GM21390 (cell line): ENCODE results near the gene LAMC2.
A peak's percentile ranks its signal among the peaks of the same experiment; 100 is the strongest.

Experiments used
- ATAC-seq: cut with Tn5 transposase; IDR thresholded peaks from one replicate; pipeline ENCODE4 v1.9.1; 2021; ENCODE audit not compliant: unreplicated experiment

Gene LAMC2

GRCh38 chr1:183210681-183211080, 24.6 kb downstream of the LAMC2 start:
- ATAC-seq, result no peak

GRCh38 chr1:183212870-183213269, 26.8 kb downstream of the LAMC2 start:
- ATAC-seq, result no peak

- ATAC-seq, result no peak
Observed at GRCh38 chr1:183214021-183214970, 28.2 kb downstream of the LAMC2 start.

- no peak for ATAC-seq
Observed at GRCh38 chr1:183215076-183215720, 29.1 kb downstream of the LAMC2 start.

- no peak for ATAC-seq
Observed at GRCh38 chr1:183215936-183216335, 29.9 kb downstream of the LAMC2 start.

GRCh38 chr1:183218027-183218618, 32.1 kb downstream of the LAMC2 start:
- ATAC-seq, result no peak

GRCh38 chr1:183218971-183219615, 33.0 kb downstream of the LAMC2 start:
- ATAC-seq, result no peak

- no peak for ATAC-seq
Observed at GRCh38 chr1:183219616-183220009, 33.5 kb downstream of the LAMC2 start.

GRCh38 chr1:183222909-183223308, 36.8 kb downstream of the LAMC2 start:
- no peak for ATAC-seq

GRCh38 chr1:183223467-183223866, 37.4 kb downstream of the LAMC2 start:
- ATAC-seq, result no peak

GRCh38 chr1:183226361-183226760, 40.3 kb downstream of the LAMC2 start:
- no peak for ATAC-seq

- ATAC-seq, result no peak
Observed at GRCh38 chr1:183226963-183227362, 40.9 kb downstream of the LAMC2 start.

GRCh38 chr1:183227422-183228346, 41.6 kb downstream of the LAMC2 start:
- ATAC-seq, result peak; percentile 81

GRCh38 chr1:183228347-183229220, 42.5 kb downstream of the LAMC2 start:
- no peak for ATAC-seq

GRCh38 chr1:183230413-183230812, 44.3 kb downstream of the LAMC2 start:
- ATAC-seq, result no peak

- no peak for ATAC-seq
Observed at GRCh38 chr1:183231545-183231944, 45.5 kb downstream of the LAMC2 start.

GRCh38 chr1:183233113-183233512, 47.0 kb downstream of the LAMC2 start:
- no peak for ATAC-seq

GRCh38 chr1:183234660-183235476, 48.8 kb downstream of the LAMC2 start:
- no peak for ATAC-seq
